H7 (cell line): ENCODE results near the gene COX20. TPM values are rescaled to one million over a fixed set of nuclear protein-coding genes. Genes with fewer than 3 reads are reported as not detected.
A peak's percentile ranks its signal among the peaks of the same experiment; 100 is the strongest.

Source experiments
- DNase-seq: peaks from one replicate; pipeline ENCODE4 v3.0.0; 2012
- H3K27me3 ChIP-seq: 2 replicates; pipeline ENCODE4 v1.6.0; 2011; ENCODE audit warnings: mild to moderate bottlenecking, low read length; ENCODE audit not compliant: control insufficient read depth, insufficient read depth
- H3K36me3 ChIP-seq: replicated peaks from 2 replicates; pipeline ENCODE4 v1.5.1; 2011; ENCODE audit warnings: low read length; ENCODE audit not compliant: control insufficient read depth, insufficient read depth
- H3K4me3 ChIP-seq: 2 replicates; pipeline ENCODE4 v1.5.1; 2011; ENCODE audit warnings: low read depth, mild to moderate bottlenecking, control low read depth, low read length, moderate library complexity; ENCODE audit not compliant: insufficient read depth
- total RNA-seq: library from RNA; depleted of rRNA; stranded (reverse); fragments of >200 nt; shearing (Covaris generic); gene quantifications from 2 replicates; pipeline ENCODE4 v1.2.3, GENCODE V29; 2014

The COX20 gene
- total RNA-seq, 1 experiment from 2014 or later, result 8.7 TPM

- H3K4me3 ChIP-seq, result no peak overlapping the region
- H3K27me3 ChIP-seq, result no peaks in the 10 kb centered on the region
- no peak for DNase-seq
- peaks cover 52% of the 10 kb centered on the region for H3K36me3 ChIP-seq
Observed at GRCh38 chr1:244854166-244854565, 18.7 kb downstream of the COX20 start.

GRCh38 chr1:244854865-244855578 lies 19.6 kb downstream of the COX20 start:
- no peak for DNase-seq
- H3K36me3 ChIP-seq, result peaks cover 60% of the 10 kb centered on the region
- no peaks in the 10 kb centered on the region for H3K27me3 ChIP-seq
- no peak overlapping the region for H3K4me3 ChIP-seq

- H3K27me3 ChIP-seq, result no peaks in the 10 kb centered on the region
- H3K4me3 ChIP-seq, result no peak overlapping the region
- peaks cover 58% of the 10 kb centered on the region for H3K36me3 ChIP-seq
- DNase-seq, result no peak
Observed at GRCh38 chr1:244857761-244858160, 22.3 kb downstream of the COX20 start.

- Histone ChIP-seq H3K27me3 (no peaks in the 10 kb centered on the region), H3K36me3 (peaks cover 56% of the 10 kb centered on the region), H3K4me3 (no peak overlapping the region)
- DNase-seq, result no peak
Observed at GRCh38 chr1:244858357-244858756, 22.9 kb downstream of the COX20 start.

- no peak overlapping the region; the same call in 1 of the 2 replicates for H3K4me3 ChIP-seq
- peaks cover 49% of the 10 kb centered on the region for H3K36me3 ChIP-seq
Observed at GRCh38 chr1:244860078-244860477, 24.6 kb downstream of the COX20 start.

GRCh38 chr1:244860914-244861610 lies 25.6 kb downstream of the COX20 start:
- peak overlapping the region; percentile 100 for H3K4me3 ChIP-seq
- H3K36me3 ChIP-seq, result peaks cover 41% of the 10 kb centered on the region
- DNase-seq, result no peak
- no peaks in the 10 kb centered on the region for H3K27me3 ChIP-seq

More at GRCh38 chr1:244860078-244860477, 24.6 kb downstream of the COX20 start:
- H3K27me3 ChIP-seq, result no peaks in the 10 kb centered on the region
- DNase-seq, result no peak

- Histone ChIP-seq H3K4me3 (peak overlapping the region; percentile 100), H3K27me3 (no peaks in the 10 kb centered on the region), H3K36me3 (peaks cover 36% of the 10 kb centered on the region)
- no peak for DNase-seq
Observed at GRCh38 chr1:244861683-244862082, 26.2 kb downstream of the COX20 start.

- H3K27me3 ChIP-seq, result no peaks in the 10 kb centered on the region
- peaks cover 35% of the 10 kb centered on the region for H3K36me3 ChIP-seq
- DNase-seq, result no peak
- peak overlapping the region; percentile 100 for H3K4me3 ChIP-seq
Observed at GRCh38 chr1:244862354-244862698, 26.9 kb downstream of the COX20 start.

GRCh38 chr1:244862699-244863490 lies 27.4 kb downstream of the COX20 start:
- Histone ChIP-seq H3K27me3 (no peaks in the 10 kb centered on the region), H3K36me3 (peaks cover 30% of the 10 kb centered on the region), H3K4me3 (peak overlapping the region; percentile 100)
- DNase-seq, result peak; percentile 97

- Histone ChIP-seq H3K4me3 (peak overlapping the region; percentile 100), H3K36me3 (peaks cover 24% of the 10 kb centered on the region), H3K27me3 (no peaks in the 10 kb centered on the region)
- DNase-seq, result no peak
Observed at GRCh38 chr1:244863491-244864252, 28.2 kb downstream of the COX20 start.

GRCh38 chr1:244864253-244865027 lies 29.0 kb downstream of the COX20 start, which contains the start of gene HNRNPU:
HNRNPU (minus strand) TSS chr1:244864543; CDS start chr1:244864307, 236 bp downstream.
- no peaks in the 10 kb centered on the region for H3K27me3 ChIP-seq
- peak within 1 kb of the TSS; percentile 100 for H3K4me3 ChIP-seq
- peak; percentile 94 for DNase-seq
- peaks cover 16% of the 10 kb centered on the region for H3K36me3 ChIP-seq

- peak; percentile 43 for DNase-seq
- Histone ChIP-seq H3K4me3 (peak overlapping the region; percentile 100), H3K36me3 (peaks cover 11% of the 10 kb centered on the region), H3K27me3 (no peaks in the 10 kb centered on the region)
Observed at GRCh38 chr1:244865028-244865371, 29.5 kb downstream of the COX20 start.

- no peak overlapping the region for H3K4me3 ChIP-seq
- peaks cover 3% of the 10 kb centered on the region for H3K36me3 ChIP-seq
- no peaks in the 10 kb centered on the region for H3K27me3 ChIP-seq
- no peak for DNase-seq
Observed at GRCh38 chr1:244865820-244866219, 30.4 kb downstream of the COX20 start.
